A673 (cell line): ENCODE measurements around the gene TTC22.

ENCODE experiments used
- CTCF ChIP-seq: fragments of 300-800, 200-600 bp; sonication (generic); conservative IDR thresholded peaks from 2 replicates; pipeline ENCODE4 v1.5.1; 2017; ENCODE audit warnings: low read depth, mild to moderate bottlenecking, antibody characterized with exemption, low read length, moderate library complexity, mixed read lengths
- EZH2 ChIP-seq: fragments of 200-600 bp; sonication (generic); IDR thresholded peaks from 2 replicates; pipeline ENCODE4 v1.6.1; 2017; ENCODE audit warnings: borderline replicate concordance, low read depth, mild to moderate bottlenecking, mixed read lengths, antibody characterized with exemption, low read length; ENCODE audit not compliant: poor library complexity, severe bottlenecking

GRCh38 chr1:54850069-54850730 is 49.1 kb upstream of the TTC22 start:
- TF ChIP-seq CTCF (no peak), EZH2 (no peak)
